ENCODE measurements around the gene PGAP2. TPM values are rescaled to one million over a fixed set of nuclear protein-coding genes. Genes with fewer than 3 reads are reported as not detected.
A peak's percentile ranks its signal among the peaks of the same experiment; 100 is the strongest.
"Not testable (repeated sequence)": the region's sequence is repeated elsewhere in the genome, so short reads cannot be mapped to it uniquely, and the experiment has no call there.

The PGAP2 gene
- total and polyA plus RNA-seq, 2 experiments from 2014 or later: 39.3 to 43.2 TPM

- Mint-ChIP-seq H3K9me3 (no peaks in the 10 kb centered on the region), H3K4me3 (no peak overlapping the region), H3K27me3 (ENCODE audit: insufficient read depth, low read depth, poor library complexity) (peaks cover 11% of the 10 kb centered on the region), H3K36me3 (ENCODE audit: low read depth) (no peaks in the 10 kb centered on the region; the same call in 2 of the 3 replicates), H3K4me1 (peaks cover 20% of the 10 kb centered on the region), H3K27ac (no peak overlapping the region)
- TF ChIP-seq JUNB (IDR thresholded peaks at IDR 0.05; ENCODE audit: unreplicated experiment) (no peak), ZNF462 (CRISPR knock-in tag; IDR thresholded peaks at IDR 0.05) (no peak), STAT1 (IDR thresholded peaks at IDR 0.05; ENCODE audit: unreplicated experiment) (no peak), ZNF331 (CRISPR knock-in tag; IDR thresholded peaks at IDR 0.05; ENCODE audit: low read depth) (no peak)
- Histone ChIP-seq H3K4me2 (no peak overlapping the region), H3K27me3 (ENCODE audit: insufficient read depth) (no peaks in the 10 kb centered on the region), H3K9me2 (ENCODE audit: insufficient read depth) (no peaks in the 10 kb centered on the region), H4K20me1 (replicated peaks; ENCODE audit: insufficient read depth) (no peaks in the 10 kb centered on the region; the same call in 1 of the 2 replicates), H3K4me1 (ENCODE audit: insufficient read depth) (no peaks in the 10 kb centered on the region; the same call in 1 of the 2 replicates), H3K79me2 (replicated peaks; ENCODE audit: insufficient read depth) (peaks cover 11% of the 10 kb centered on the region; the same call in 1 of the 2 replicates), H3K4me3 (no peak overlapping the region), H3F3A (replicated peaks; ENCODE audit: low read depth) (0 out of 2 replicates have a peak, but pooled peaks cover 3% of the 10 kb centered on the region), H2AFZ (no peak overlapping the region), H3K36me3 (ENCODE audit: insufficient read depth) (no peaks in the 10 kb centered on the region), H3K27ac (ENCODE audit: low read depth) (no peak overlapping the region)
- ATAC-seq: no peak
- DNase-seq (ENCODE audit: low spot score): no peak
These were observed 2.6 kb downstream of the PGAP2 start for GRCh38 chr11:3810951-3811350.

GRCh38 chr11:3814832-3815231, 6.5 kb downstream of the PGAP2 start:
- H3K36me3 Mint-ChIP-seq (ENCODE audit: low read depth); ATAC-seq: not testable (repeated sequence)
- H3K4me1 Mint-ChIP-seq: peaks cover 17% of the 10 kb centered on the region

More at GRCh38 chr11:3814832-3815231, 6.5 kb downstream of the PGAP2 start:
- H3K27me3 ChIP-seq (ENCODE audit: insufficient read depth); H3K79me2 ChIP-seq (replicated peaks; ENCODE audit: insufficient read depth); H3K9me2 ChIP-seq (ENCODE audit: insufficient read depth); H3F3A ChIP-seq (replicated peaks; ENCODE audit: low read depth); H3K36me3 ChIP-seq (ENCODE audit: insufficient read depth); DNase-seq (ENCODE audit: low spot score); H3K27ac ChIP-seq (ENCODE audit: low read depth); H3K4me3 ChIP-seq; H2AFZ ChIP-seq; H3K27me3 Mint-ChIP-seq (ENCODE audit: insufficient read depth, low read depth, poor library complexity); H3K4me1 ChIP-seq (ENCODE audit: insufficient read depth); H4K20me1 ChIP-seq (replicated peaks; ENCODE audit: insufficient read depth); H3K4me2 ChIP-seq; H3K4me3 Mint-ChIP-seq; H3K9me3 Mint-ChIP-seq: not testable (repeated sequence)
- peak overlapping the region; percentile 65; the same call in 1 of the 2 replicates for H3K27ac Mint-ChIP-seq
